MG63 (cell line): ENCODE data around the gene BLOC1S1. TPM values are rescaled to one million over a fixed set of nuclear protein-coding genes. Genes with fewer than 3 reads are reported as not detected.

ENCODE experiments used
- DNase-seq: peaks from one replicate; pipeline ENCODE4 v3.0.0-alpha.2; 2020
- H3K27me3 ChIP-seq: fragments of 250-450 bp; sonication (Bioruptor Pico); 2 replicates; pipeline ENCODE4 v1.5.1; 2020; ENCODE audit warnings: mild to moderate bottlenecking, moderate library complexity
- H3K36me3 ChIP-seq: fragments of 250-450 bp; sonication (Bioruptor Pico); 2 replicates; pipeline ENCODE4 v1.5.1; 2020; ENCODE audit warnings: mild to moderate bottlenecking, moderate library complexity
- H3K4me3 ChIP-seq: fragments of 250-450 bp; sonication (Bioruptor Pico); 2 replicates; pipeline ENCODE4 v1.5.1; 2020; ENCODE audit warnings: mild to moderate bottlenecking, moderate library complexity
- H3K9me3 ChIP-seq: fragments of 250-450 bp; sonication (Bioruptor Pico); 2 replicates; pipeline ENCODE4 v1.5.1; 2020; ENCODE audit warnings: mild to moderate bottlenecking, moderate library complexity
- total RNA-seq: library from RNA; depleted of rRNA; stranded (reverse); fragments of >200 nt; shearing (Covaris generic); gene quantifications from 2 replicates; pipeline ENCODE4 v1.2.3, GENCODE V29; 2014; ENCODE audit warnings: low replicate concordance

The BLOC1S1 gene
- total RNA-seq, 1 experiment from 2014 or later: 75.7 TPM

- Histone ChIP-seq H3K36me3 (peaks cover 1% of the 10 kb centered on the region; the same call in 1 of the 2 replicates), H3K9me3 (no peaks in the 10 kb centered on the region), H3K27me3 (no peaks in the 10 kb centered on the region), H3K4me3 (peak overlapping the region; percentile 53; the same call in 1 of the 2 replicates)
- peak; percentile 88 for DNase-seq
Measured at GRCh38 chr12:55718015-55718414, 2.2 kb downstream of the BLOC1S1 start.

GRCh38 chr12:55718624-55719275 is 2.9 kb downstream of the BLOC1S1 start:
- H3K36me3 ChIP-seq: peaks cover 9% of the 10 kb centered on the region
- no peaks in the 10 kb centered on the region for H3K27me3 ChIP-seq
- no peak for DNase-seq
- H3K9me3 ChIP-seq: no peaks in the 10 kb centered on the region
- H3K4me3 ChIP-seq: no peak overlapping the region

GRCh38 chr12:55719371-55719770 is 3.5 kb downstream of the BLOC1S1 start:
- H3K27me3 ChIP-seq: no peaks in the 10 kb centered on the region
- peaks cover 15% of the 10 kb centered on the region for H3K36me3 ChIP-seq
- H3K9me3 ChIP-seq: no peaks in the 10 kb centered on the region
- no peak overlapping the region for H3K4me3 ChIP-seq
- no peak for DNase-seq

DNA sequence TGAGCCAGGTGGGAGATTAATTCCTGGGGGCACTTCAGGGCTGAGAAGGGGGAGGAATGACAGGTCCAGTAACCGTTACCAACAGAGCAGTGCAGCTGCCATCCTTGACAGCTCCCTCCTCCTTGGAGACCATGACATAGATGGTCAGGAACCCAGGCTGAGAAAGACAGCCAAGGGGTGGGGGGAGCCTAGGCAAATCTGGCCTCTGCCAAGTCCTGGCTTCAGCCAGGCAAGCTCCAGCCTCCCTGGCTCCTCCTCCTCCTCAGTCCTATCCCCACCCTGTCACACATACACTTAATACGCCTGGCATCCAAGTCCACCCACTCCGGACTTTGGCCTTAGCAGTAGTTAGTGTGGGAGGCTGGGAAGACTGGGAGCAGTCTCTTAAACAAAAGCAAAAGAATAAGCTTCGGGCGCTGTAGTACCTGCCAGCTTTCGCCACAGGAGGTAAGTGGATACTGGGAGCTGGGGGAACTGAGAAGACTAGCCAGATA is 4.3 kb downstream of the BLOC1S1 start, which contains the start of gene RDH5:
Gene RDH5, plus strand, starts transcription at position 323 of the 494 bp plus-strand sequence. CDS start 792 bp downstream, outside the sequence.
- H3K27me3 ChIP-seq: no peaks in the 10 kb centered on the region
- H3K4me3 ChIP-seq: peak within 1 kb of the TSS; percentile 25
- peaks cover 22% of the 10 kb centered on the region for H3K36me3 ChIP-seq
- no peaks in the 10 kb centered on the region for H3K9me3 ChIP-seq
- peak; percentile 98 for DNase-seq

DNA sequence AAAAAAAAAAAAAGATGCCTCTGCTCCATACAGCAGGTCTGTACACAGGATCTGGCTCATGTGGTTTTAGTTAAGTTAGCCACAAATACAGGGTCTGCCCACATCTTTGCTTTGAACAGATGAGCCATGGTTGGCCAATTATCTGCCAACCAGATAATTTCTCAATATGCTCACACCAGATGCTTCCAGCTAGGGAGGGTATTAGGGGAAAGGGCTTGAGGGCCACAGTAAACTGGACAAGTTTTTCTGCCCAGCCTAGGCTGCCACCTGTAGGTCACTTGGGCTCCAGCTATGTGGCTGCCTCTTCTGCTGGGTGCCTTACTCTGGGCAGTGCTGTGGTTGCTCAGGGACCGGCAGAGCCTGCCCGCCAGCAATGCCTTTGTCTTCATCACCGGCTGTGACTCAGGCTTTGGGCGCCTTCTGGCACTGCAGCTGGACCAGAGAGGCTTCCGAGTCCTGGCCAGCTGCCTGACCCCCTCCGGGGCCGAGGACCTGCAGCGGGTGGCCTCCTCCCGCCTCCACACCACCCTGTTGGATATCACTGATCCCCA is 5.1 kb downstream of the BLOC1S1 start:
- peak; percentile 99 for DNase-seq
- H3K27me3 ChIP-seq: no peaks in the 10 kb centered on the region
- H3K4me3 ChIP-seq: peak overlapping the region; percentile 10; the same call in 1 of the 2 replicates
- no peaks in the 10 kb centered on the region for H3K9me3 ChIP-seq
- peaks cover 31% of the 10 kb centered on the region for H3K36me3 ChIP-seq

- peak overlapping the region; percentile 10; the same call in 1 of the 2 replicates for H3K4me3 ChIP-seq
- no peak for DNase-seq
- H3K9me3 ChIP-seq: no peaks in the 10 kb centered on the region
- H3K27me3 ChIP-seq: no peaks in the 10 kb centered on the region
- peaks cover 38% of the 10 kb centered on the region for H3K36me3 ChIP-seq
Measured at GRCh38 chr12:55721601-55722213, 5.9 kb downstream of the BLOC1S1 start.

- no peak overlapping the region for H3K4me3 ChIP-seq
- peaks cover 51% of the 10 kb centered on the region for H3K36me3 ChIP-seq
- DNase-seq: no peak
- no peaks in the 10 kb centered on the region for H3K9me3 ChIP-seq
- H3K27me3 ChIP-seq: no peaks in the 10 kb centered on the region
Measured at GRCh38 chr12:55722948-55723347, 7.1 kb downstream of the BLOC1S1 start.

DNA sequence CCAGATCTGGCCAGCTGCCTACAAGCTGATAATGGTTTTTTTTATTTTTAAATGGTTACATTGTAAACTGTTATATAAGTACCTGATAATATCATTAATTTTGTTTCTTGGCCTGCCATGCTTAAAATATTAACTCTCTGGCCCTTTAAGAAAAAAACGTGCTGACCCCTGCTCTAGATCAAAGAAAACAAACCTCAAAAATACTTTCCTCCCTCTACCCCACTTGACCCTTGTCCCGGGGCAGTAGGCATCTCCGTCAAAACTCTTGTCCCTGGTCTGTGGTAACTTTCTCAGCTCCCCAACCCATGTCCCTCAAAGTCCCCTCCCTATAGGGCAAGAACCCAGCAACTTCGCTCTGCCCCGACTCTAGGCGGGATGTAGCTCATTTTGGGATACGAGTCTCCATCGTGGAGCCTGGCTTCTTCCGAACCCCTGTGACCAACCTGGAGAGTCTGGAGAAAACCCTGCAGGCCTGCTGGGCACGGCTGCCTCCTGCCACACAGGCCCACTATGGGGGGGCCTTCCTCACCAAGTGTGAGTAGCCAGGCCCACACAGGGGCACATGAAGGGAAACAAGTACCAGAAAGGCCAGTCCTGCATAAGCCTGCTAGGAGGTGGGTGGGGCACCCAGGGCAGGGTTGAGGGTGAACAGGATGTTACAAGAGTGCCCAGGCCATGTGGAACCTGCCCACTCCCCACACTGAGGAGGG is 7.8 kb downstream of the BLOC1S1 start:
- Histone ChIP-seq H3K4me3 (no peak overlapping the region), H3K27me3 (no peaks in the 10 kb centered on the region), H3K9me3 (no peaks in the 10 kb centered on the region), H3K36me3 (peaks cover 53% of the 10 kb centered on the region)
- DNase-seq: no peak

DNA sequence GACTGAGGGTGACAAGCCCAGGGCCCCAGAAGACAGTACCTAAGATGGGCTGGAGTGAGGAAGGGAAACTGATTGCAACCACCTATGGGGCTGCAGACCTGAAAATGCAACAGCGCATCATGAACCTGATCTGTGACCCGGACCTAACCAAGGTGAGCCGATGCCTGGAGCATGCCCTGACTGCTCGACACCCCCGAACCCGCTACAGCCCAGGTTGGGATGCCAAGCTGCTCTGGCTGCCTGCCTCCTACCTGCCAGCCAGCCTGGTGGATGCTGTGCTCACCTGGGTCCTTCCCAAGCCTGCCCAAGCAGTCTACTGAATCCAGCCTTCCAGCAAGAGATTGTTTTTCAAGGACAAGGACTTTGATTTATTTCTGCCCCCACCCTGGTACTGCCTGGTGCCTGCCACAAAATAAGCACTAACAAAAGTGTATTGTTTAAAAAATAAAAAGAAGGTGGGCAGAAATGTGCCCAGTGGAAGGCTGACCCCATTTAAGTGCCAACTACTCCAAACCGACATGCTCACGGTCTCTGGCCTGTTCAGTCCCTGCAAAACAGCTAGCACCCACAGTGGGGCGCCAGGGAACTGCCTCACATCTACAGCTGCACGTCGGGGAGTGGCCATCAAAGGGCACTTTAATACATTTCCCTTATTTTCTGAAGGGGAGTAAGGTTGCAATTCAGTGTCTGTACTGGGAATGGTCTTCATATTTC is 8.5 kb downstream of the BLOC1S1 start:
- peak; percentile 71 for DNase-seq
- Histone ChIP-seq H3K27me3 (no peaks in the 10 kb centered on the region), H3K9me3 (no peaks in the 10 kb centered on the region), H3K4me3 (no peak overlapping the region), H3K36me3 (peaks cover 53% of the 10 kb centered on the region)

DNA sequence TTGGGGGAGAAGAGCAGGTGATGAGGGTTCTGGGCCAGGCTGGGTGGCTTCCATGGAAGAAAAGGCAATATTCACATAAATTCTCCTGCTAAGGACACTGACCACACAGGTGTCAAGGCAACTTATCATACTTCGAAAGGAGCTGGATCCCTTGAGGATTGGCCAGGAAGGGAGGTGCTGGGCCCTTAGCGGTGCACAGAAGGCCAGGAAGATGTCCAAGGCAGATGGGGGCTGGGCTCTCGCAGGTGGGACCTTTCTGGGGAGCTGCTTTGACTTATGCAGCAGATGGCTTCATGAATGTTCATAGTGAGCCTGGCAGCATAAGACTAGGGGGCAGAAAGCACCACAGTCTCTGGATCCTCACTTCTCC is 9.1 kb downstream of the BLOC1S1 start:
- DNase-seq: no peak
- Histone ChIP-seq H3K36me3 (peaks cover 53% of the 10 kb centered on the region), H3K4me3 (no peak overlapping the region)

GRCh38 chr12:55725556-55725955 is 9.7 kb downstream of the BLOC1S1 start:
- no peak overlapping the region for H3K4me3 ChIP-seq
- no peaks in the 10 kb centered on the region for H3K27me3 ChIP-seq
- H3K9me3 ChIP-seq: no peaks in the 10 kb centered on the region
- H3K36me3 ChIP-seq: peaks cover 53% of the 10 kb centered on the region
- DNase-seq: no peak

More for the DNA sequence above, 9.1 kb downstream of the BLOC1S1 start:
- no peaks in the 10 kb centered on the region for H3K27me3 ChIP-seq
- no peaks in the 10 kb centered on the region for H3K9me3 ChIP-seq

DNA sequence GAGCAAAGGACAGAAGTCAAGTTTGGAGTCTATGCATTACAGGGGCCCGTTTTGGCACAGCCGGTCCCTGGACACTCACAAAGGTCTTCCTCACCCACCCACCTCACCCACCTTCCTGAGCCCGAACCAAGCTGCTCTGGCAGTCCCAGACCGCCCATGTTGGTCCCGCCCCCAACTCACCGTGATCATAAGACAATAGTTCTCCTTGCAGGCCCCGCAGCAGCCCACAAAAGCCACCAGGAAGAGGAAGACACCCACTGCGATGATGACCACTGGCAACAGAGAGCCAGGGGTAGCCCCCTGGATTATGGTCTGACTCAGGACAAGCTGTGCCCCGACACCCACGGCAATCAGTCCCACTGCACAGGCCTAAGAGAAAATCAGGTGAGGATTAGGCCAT is 11.1 kb downstream of the BLOC1S1 start:
- no peak for DNase-seq
- Histone ChIP-seq H3K36me3 (peaks cover 53% of the 10 kb centered on the region), H3K4me3 (peak overlapping the region; percentile 85), H3K27me3 (no peaks in the 10 kb centered on the region), H3K9me3 (no peaks in the 10 kb centered on the region)

DNA sequence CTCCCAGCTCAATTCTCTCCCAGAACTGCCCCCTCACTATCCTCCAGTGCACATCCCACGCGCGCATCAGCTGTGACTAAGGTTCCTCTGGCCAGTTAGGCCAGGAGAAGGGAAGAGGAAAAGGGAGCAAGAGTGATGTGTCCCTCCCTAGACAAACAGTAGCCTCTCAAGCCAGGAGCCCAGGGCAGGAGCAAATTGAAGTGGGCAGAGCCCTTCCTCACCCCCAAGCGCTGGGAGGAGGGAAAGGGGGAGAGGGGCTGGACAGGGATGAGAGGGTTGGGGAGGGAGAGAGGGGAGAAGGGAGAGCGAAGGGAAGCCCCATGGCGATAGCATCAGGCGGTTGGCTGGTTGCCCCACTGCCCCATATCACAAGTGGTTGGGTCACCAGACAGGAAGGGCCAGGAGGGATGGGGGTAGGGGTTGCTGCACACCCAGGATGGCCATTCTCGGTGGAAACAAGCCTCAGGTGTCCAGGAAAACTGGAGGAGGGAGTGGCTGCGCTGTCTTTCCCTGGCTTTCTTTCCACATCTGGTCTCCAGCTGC is 11.9 kb downstream of the BLOC1S1 start:
- H3K9me3 ChIP-seq: no peaks in the 10 kb centered on the region
- peak; percentile 71 for DNase-seq

GRCh38 chr12:55728186-55728938 is 12.5 kb downstream of the BLOC1S1 start:
- peak overlapping the region; percentile 85 for H3K4me3 ChIP-seq

More for the DNA sequence above, 11.9 kb downstream of the BLOC1S1 start:
- peak overlapping the region; percentile 85 for H3K4me3 ChIP-seq
- H3K36me3 ChIP-seq: peaks cover 53% of the 10 kb centered on the region
- H3K27me3 ChIP-seq: no peaks in the 10 kb centered on the region

GRCh38 chr12:55728939-55729818 is 13.3 kb downstream of the BLOC1S1 start, which contains the start of gene CD63:
CD63 (minus strand) TSS chr12:55729009; CDS start chr12:55728341, 668 bp downstream.
- Histone ChIP-seq H3K27me3 (no peaks in the 10 kb centered on the region), H3K9me3 (no peaks in the 10 kb centered on the region), H3K36me3 (peaks cover 40% of the 10 kb centered on the region), H3K4me3 (peak within 1 kb of the TSS; percentile 85)
- peak; percentile 96 for DNase-seq

More at GRCh38 chr12:55728186-55728938, 12.5 kb downstream of the BLOC1S1 start:
- peak; percentile 67 for DNase-seq
- Histone ChIP-seq H3K36me3 (peaks cover 48% of the 10 kb centered on the region), H3K9me3 (no peaks in the 10 kb centered on the region), H3K27me3 (no peaks in the 10 kb centered on the region)
